OCI-LY3 (cell line): ENCODE results near the gene RACGAP1.

Source experiments
- EZH2phosphoT487 ChIP-seq: fragments of 200-600 bp; shearing (Covaris generic); IDR thresholded peaks from 2 replicates; pipeline ENCODE4 v1.6.1; 2018; ENCODE audit warnings: antibody characterized with exemption, mixed run types, low read depth
- TF ChIP-seq, protein P1 (sequence below): fragments of 200-600, 300-600 bp; sonication (generic); IDR thresholded peaks from 2 replicates; pipeline ENCODE4 v1.5.1; 2014; ENCODE audit warnings: antibody characterized with exemption, low read length, low read depth

DNA sequence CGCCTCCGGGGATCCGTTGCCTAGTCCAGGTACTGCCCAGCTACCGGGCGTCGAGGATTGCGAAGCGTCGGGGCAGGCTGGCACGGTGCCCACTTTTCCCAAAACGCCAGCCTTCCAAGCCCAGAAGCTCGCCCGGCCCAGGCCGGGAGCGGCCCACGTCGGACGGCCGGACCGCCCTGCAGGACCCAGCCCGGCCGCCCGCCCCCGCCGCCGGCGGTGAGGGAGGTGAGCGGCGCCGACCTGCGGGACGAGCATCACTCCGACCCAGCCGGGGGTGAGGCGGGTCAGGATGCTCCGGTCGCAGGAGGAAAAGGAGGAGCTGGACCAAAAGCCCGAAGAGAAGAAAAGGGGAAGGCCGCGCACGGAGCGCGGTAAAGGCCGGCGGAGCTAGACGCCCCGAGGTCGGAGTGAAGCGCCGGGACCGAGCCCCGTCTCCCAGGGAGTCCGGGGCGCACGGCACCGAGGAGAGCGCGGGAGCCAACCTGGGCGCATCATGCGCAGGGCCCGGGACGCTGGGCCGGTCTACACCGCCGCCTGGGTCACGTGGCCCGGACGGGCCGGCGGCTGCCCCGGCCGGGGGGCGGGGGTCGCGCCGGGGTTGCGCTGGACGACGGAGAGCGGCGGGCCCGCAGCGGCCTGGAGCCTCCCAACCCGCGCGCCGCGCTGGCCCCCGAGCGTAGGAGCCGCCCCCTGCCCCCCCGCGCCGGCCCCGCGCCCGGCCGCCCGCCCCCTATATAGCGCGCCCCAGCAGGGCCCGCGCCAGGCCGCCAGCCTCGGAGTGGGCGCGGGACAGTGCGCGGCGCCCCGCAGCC, 64.0 kb downstream of the RACGAP1 start, which contains the start of gene AQP5:
- TF ChIP-seq, protein P1, sequence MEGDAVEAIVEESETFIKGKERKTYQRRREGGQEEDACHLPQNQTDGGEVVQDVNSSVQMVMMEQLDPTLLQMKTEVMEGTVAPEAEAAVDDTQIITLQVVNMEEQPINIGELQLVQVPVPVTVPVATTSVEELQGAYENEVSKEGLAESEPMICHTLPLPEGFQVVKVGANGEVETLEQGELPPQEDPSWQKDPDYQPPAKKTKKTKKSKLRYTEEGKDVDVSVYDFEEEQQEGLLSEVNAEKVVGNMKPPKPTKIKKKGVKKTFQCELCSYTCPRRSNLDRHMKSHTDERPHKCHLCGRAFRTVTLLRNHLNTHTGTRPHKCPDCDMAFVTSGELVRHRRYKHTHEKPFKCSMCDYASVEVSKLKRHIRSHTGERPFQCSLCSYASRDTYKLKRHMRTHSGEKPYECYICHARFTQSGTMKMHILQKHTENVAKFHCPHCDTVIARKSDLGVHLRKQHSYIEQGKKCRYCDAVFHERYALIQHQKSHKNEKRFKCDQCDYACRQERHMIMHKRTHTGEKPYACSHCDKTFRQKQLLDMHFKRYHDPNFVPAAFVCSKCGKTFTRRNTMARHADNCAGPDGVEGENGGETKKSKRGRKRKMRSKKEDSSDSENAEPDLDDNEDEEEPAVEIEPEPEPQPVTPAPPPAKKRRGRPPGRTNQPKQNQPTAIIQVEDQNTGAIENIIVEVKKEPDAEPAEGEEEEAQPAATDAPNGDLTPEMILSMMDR = no peak
- TF ChIP-seq EZH2phosphoT487 = no peak
